Neural cell (in vitro differentiated cells): ENCODE measurements around the gene FOXC2.
A peak's percentile ranks its signal among the peaks of the same experiment; 100 is the strongest.

Experiments
- CTCF ChIP-seq: fragments of 450-650 bp; IDR thresholded peaks from 2 replicates; pipeline ENCODE4 v1.5.1; 2014; ENCODE audit warnings: antibody characterized with exemption, mild to moderate bottlenecking, moderate library complexity; ENCODE audit not compliant: poor library complexity, severe bottlenecking
- POLR2AphosphoS5 ChIP-seq: IDR thresholded peaks from 2 replicates; pipeline ENCODE4 v1.6.1; 2012
- REST ChIP-seq: IDR thresholded peaks from 2 replicates; pipeline ENCODE4 v1.6.1; 2012; ENCODE audit warnings: borderline replicate concordance

- TF ChIP-seq POLR2AphosphoS5 (peak; percentile 92), CTCF (no peak), REST (peak; percentile 49)
These were observed 11.5 kb upstream of the FOXC2 start, which contains the start of gene MTHFSD for GRCh38 chr16:86554917-86555703.
